ENCODE data around the gene ANKMY1. TPM values are rescaled to one million over a fixed set of nuclear protein-coding genes. Genes with fewer than 3 reads are reported as not detected.

ANKMY1 gene
- total and polyA plus RNA-seq, 2 of the 13 experiments (the other 11 are each of a cell fraction or from before 2014, with no cell fraction given) = 11.7 to 18.8 TPM

- TF ChIP-seq SP4 (CRISPR knock-in tag; IDR thresholded peaks at IDR 0.05) (no peak), EZH2 (conservative IDR thresholded peaks at IDR 0.05; ENCODE audit: low read depth, low read length) (no peak), MZF1 (CRISPR knock-in tag; IDR thresholded peaks at IDR 0.05; ENCODE audit: borderline replicate concordance) (no peak), RFX3 (CRISPR knock-in tag; IDR thresholded peaks at IDR 0.05) (no peak), AGO1 (IDR thresholded peaks at IDR 0.05; ENCODE audit: low read depth, low read length, poor library complexity, severe bottlenecking) (no peak), HDAC6 (IDR thresholded peaks at IDR 0.05; ENCODE audit: low read depth, low read length) (no peak), ZNF34 (CRISPR knock-in tag; IDR thresholded peaks at IDR 0.05; ENCODE audit: borderline replicate concordance) (peak; percentile 82; the same call in 1 of the 2 replicates), ZZZ3 (CRISPR knock-in tag; IDR thresholded peaks at IDR 0.05; ENCODE audit: borderline replicate concordance) (peak; percentile 83), SNAPC2 (CRISPR knock-in tag; IDR thresholded peaks at IDR 0.05) (no peak), ARID4A (CRISPR knock-in tag; IDR thresholded peaks at IDR 0.05; ENCODE audit: borderline replicate concordance) (peak; percentile 75), ZUFSP (CRISPR knock-in tag; IDR thresholded peaks at IDR 0.05; ENCODE audit: borderline replicate concordance) (no peak), BCL3 (CRISPR knock-in tag; IDR thresholded peaks at IDR 0.05) (no peak), MIER2 (CRISPR knock-in tag; IDR thresholded peaks at IDR 0.05) (0 out of 2 replicates have a peak, but pooled peaks have one; percentile 40), SOX6 (IDR thresholded peaks at IDR 0.05) (no peak), SOX6 (CRISPR knock-in tag; IDR thresholded peaks at IDR 0.05) (peak; percentile 62), CSRNP1 (CRISPR knock-in tag; IDR thresholded peaks at IDR 0.05) (no peak), PATZ1 (CRISPR knock-in tag; IDR thresholded peaks at IDR 0.05) (peak; percentile 68), CBX1 (IDR thresholded peaks at IDR 0.05; ENCODE audit: low read depth) (peak; percentile 21)
Observed at GRCh38 chr2:240604939-240605716, 47.3 kb upstream of the ANKMY1 start (continued).

Measured in HepG2 (cell line).